H9 (cell line): Measurements from ENCODE around the gene CSNK1A1. TPM values are rescaled to one million over a fixed set of nuclear protein-coding genes. Genes with fewer than 3 reads are reported as not detected.

ENCODE experiments used
- DNase-seq: peaks from one replicate; pipeline ENCODE4 v3.0.0-alpha.2; 2017
- H2AFZ ChIP-seq: one replicate; pipeline ENCODE4 v1.6.1; 2013; ENCODE audit warnings: mild to moderate bottlenecking, low read length, control low read depth, moderate library complexity
- H2AK5ac ChIP-seq: 2 replicates; pipeline ENCODE4 v1.6.1; 2013; ENCODE audit warnings: low read length, control low read depth, mixed read lengths; ENCODE audit not compliant: insufficient read length
- H2BK120ac ChIP-seq: one replicate; pipeline ENCODE4 v1.6.1; 2013; ENCODE audit warnings: low read depth, mild to moderate bottlenecking, low read length, control low read depth, inconsistent platforms; ENCODE audit not compliant: poor library complexity, severe bottlenecking
- H2BK12ac ChIP-seq: 2 replicates; pipeline ENCODE4 v1.6.1; 2013; ENCODE audit warnings: low read length, control low read depth, mixed read lengths, low read depth; ENCODE audit not compliant: insufficient read length
- H2BK15ac ChIP-seq: 2 replicates; pipeline ENCODE4 v1.6.1; 2013; ENCODE audit warnings: low read depth, low read length, control low read depth
- H2BK20ac ChIP-seq: one replicate; pipeline ENCODE4 v1.6.1; 2013; ENCODE audit warnings: low read depth, mild to moderate bottlenecking, low read length, control low read depth, inconsistent platforms; ENCODE audit not compliant: poor library complexity, severe bottlenecking
- H2BK5ac ChIP-seq: 2 replicates; pipeline ENCODE4 v1.6.1; 2013; ENCODE audit warnings: low read length, control low read depth, mixed read lengths; ENCODE audit not compliant: insufficient read length
- H3K14ac ChIP-seq: 2 replicates; pipeline ENCODE4 v1.6.1; 2013; ENCODE audit warnings: low read length, control low read depth; ENCODE audit not compliant: insufficient read depth
- H3K18ac ChIP-seq: 2 replicates; pipeline ENCODE4 v1.6.1; 2013; ENCODE audit warnings: low read depth, mild to moderate bottlenecking, mixed read lengths, low read length, control low read depth; ENCODE audit not compliant: insufficient read length
- H3K23ac ChIP-seq: 2 replicates; pipeline ENCODE4 v1.6.1; 2013; ENCODE audit warnings: low read length, control low read depth, mixed read lengths, low read depth; ENCODE audit not compliant: insufficient read length
- H3K23me2 ChIP-seq: 2 replicates; pipeline ENCODE4 v1.6.1; 2013; ENCODE audit warnings: low read depth, mild to moderate bottlenecking, mixed read lengths, low read length, control low read depth; ENCODE audit not compliant: insufficient read length, poor library complexity, severe bottlenecking
- H3K27ac ChIP-seq: 2 replicates; pipeline ENCODE4 v1.5.1; 2013; ENCODE audit warnings: low read length, control low read depth, mixed read lengths, low read depth; ENCODE audit not compliant: insufficient read length
- H3K27me3 ChIP-seq: 2 replicates; pipeline ENCODE4 v1.6.1; 2013; ENCODE audit warnings: low read length, control low read depth, inconsistent platforms; ENCODE audit not compliant: insufficient read depth
- H3K4ac ChIP-seq: 2 replicates; pipeline ENCODE4 v1.6.1; 2013; ENCODE audit warnings: low read depth, mild to moderate bottlenecking, control low read depth, inconsistent platforms, low read length, moderate library complexity
- H3K4me1 ChIP-seq: 2 replicates; pipeline ENCODE4 v1.6.1; 2013; ENCODE audit warnings: low read length, control low read depth, inconsistent platforms; ENCODE audit not compliant: insufficient read depth
- H3K4me2 ChIP-seq: 2 replicates; pipeline ENCODE4 v1.6.1; 2013; ENCODE audit warnings: low read length, control low read depth, mixed read lengths; ENCODE audit not compliant: insufficient read length, insufficient read depth
- H3K56ac ChIP-seq: 2 replicates; pipeline ENCODE4 v1.6.1; 2013; ENCODE audit warnings: low read depth, mild to moderate bottlenecking, mixed read lengths, low read length, control low read depth; ENCODE audit not compliant: insufficient read length
- H3K79me1 ChIP-seq: 2 replicates; pipeline ENCODE4 v1.6.1; 2013; ENCODE audit warnings: low read depth, mild to moderate bottlenecking, moderate library complexity, low read length, control low read depth, inconsistent platforms; ENCODE audit not compliant: insufficient read depth, poor library complexity, severe bottlenecking
- H3K79me2 ChIP-seq: 2 replicates; pipeline ENCODE4 v1.6.1; 2013; ENCODE audit warnings: low read length, control low read depth, inconsistent platforms; ENCODE audit not compliant: insufficient read depth
- H3K9ac ChIP-seq: 2 replicates; pipeline ENCODE4 v1.6.1; 2013; ENCODE audit warnings: low read length, control low read depth, mixed read lengths; ENCODE audit not compliant: insufficient read length; ENCODE audit errors: extremely low read depth
- H3K9me3 ChIP-seq: one replicate; pipeline ENCODE4 v1.6.1; 2013; ENCODE audit warnings: low read depth, low read length, inconsistent platforms; ENCODE audit not compliant: control insufficient read depth
- H3T11ph ChIP-seq: one replicate; pipeline ENCODE4 v1.6.1; 2013; ENCODE audit warnings: mild to moderate bottlenecking, low read length, control low read depth, inconsistent platforms
- H4K20me1 ChIP-seq: one replicate; pipeline ENCODE4 v1.6.1; 2013; ENCODE audit not compliant: control insufficient read depth, insufficient read length, insufficient read depth
- H4K5ac ChIP-seq: 2 replicates; pipeline ENCODE4 v1.6.1; 2013; ENCODE audit warnings: low read depth, mild to moderate bottlenecking, mixed read lengths, low read length, control low read depth; ENCODE audit not compliant: insufficient read length
- H4K8ac ChIP-seq: replicated peaks from 2 replicates; pipeline ENCODE4 v1.6.1; 2013; ENCODE audit warnings: low read length, control low read depth, mixed read lengths, low read depth; ENCODE audit not compliant: insufficient read length
- H4K91ac ChIP-seq: 2 replicates; pipeline ENCODE4 v1.6.1; 2013; ENCODE audit warnings: low read depth, mild to moderate bottlenecking, moderate library complexity, mixed read lengths, low read length, control low read depth; ENCODE audit not compliant: insufficient read length
- H3K27ac Mint-ChIP-seq, 3 experiments: 2 replicates in 2 of 3; 3 replicates in 1 of 3; pipeline ENCODE4 v1.8.0; 2020 to 2021; ENCODE audit warnings: mixed read lengths in 3 of 3, mild to moderate bottlenecking in 1 of 3, moderate library complexity in 1 of 3
- H3K27me3 Mint-ChIP-seq: 2 replicates; pipeline ENCODE4 v1.8.0; 2021; ENCODE audit warnings: low read depth, mild to moderate bottlenecking, moderate library complexity, mixed read lengths
- H3K36me3 Mint-ChIP-seq, 3 experiments: 2 replicates in 2 of 3; 3 replicates in 1 of 3; pipeline ENCODE4 v1.8.0; 2020 to 2021; ENCODE audit warnings: low read depth in 3 of 3, mixed read lengths in 3 of 3; ENCODE audit not compliant: insufficient read depth in 1 of 3
- H3K4me1 Mint-ChIP-seq, 2 experiments: 2 replicates each; pipeline ENCODE4 v1.8.0; 2020; ENCODE audit warnings: mixed read lengths in 2 of 2
- H3K4me3 Mint-ChIP-seq, 2 experiments: 2 replicates in 1 of 2; 3 replicates in 1 of 2; pipeline ENCODE4 v1.8.0; 2020 to 2021; ENCODE audit warnings: mild to moderate bottlenecking in 2 of 2, mixed read lengths in 2 of 2, moderate library complexity in 1 of 2
- H3K9me3 Mint-ChIP-seq, 2 experiments: 2 replicates in 1 of 2; 3 replicates in 1 of 2; pipeline ENCODE4 v1.8.0; 2020; ENCODE audit warnings: mild to moderate bottlenecking in 2 of 2, mixed read lengths in 2 of 2, moderate library complexity in 1 of 2
- WGBS: extraction: QIAGEN DNeasy Blood & Tissue Kit; methylation state at CpG from one replicate; pipeline ENCODE4 v1.1.7; 2013; ENCODE audit warnings: missing lambda C conversion rate, low lambda C conversion rate, mixed read lengths; ENCODE audit not compliant: insufficient read length; ENCODE audit errors: extremely low coverage; 5-methylcytosine and 5-hydroxymethylcytosine counted together
- total RNA-seq: library from RNA; stranded (reverse); gene quantifications from 2 replicates; pipeline ENCODE4 v1.2.1, GENCODE V29; 2021
- TF ChIP-seq, protein P1 (sequence below): fragments of 200-600 bp; sonication (generic); conservative IDR thresholded peaks from 3 replicates; pipeline ENCODE4 v1.8.0; 2021; ENCODE audit warnings: antibody characterized with exemption, mild to moderate bottlenecking

CSNK1A1 gene
- total RNA-seq, 1 experiment from 2014 or later = 310 TPM

DNA sequence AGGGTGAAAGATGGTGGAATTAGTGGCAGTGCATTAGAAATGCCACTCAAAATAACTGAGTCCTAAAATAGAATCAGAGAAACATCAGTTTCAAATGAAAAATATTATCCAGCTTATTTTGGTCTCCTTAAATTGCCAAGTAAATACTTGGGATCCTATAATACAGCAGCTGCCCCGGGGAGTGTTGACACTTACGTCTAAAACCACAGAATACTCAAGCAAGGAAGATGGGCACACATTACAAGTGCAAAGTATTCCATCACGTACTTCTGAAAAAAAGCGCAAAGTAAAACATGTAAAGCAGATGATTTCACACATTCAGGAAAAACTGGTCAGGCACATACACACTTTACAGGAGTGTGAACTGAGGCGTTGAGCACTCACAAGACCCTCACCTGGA is 27.7 kb upstream of the CSNK1A1 start:
- Histone ChIP-seq H3K79me2 (no peaks in the 10 kb centered on the region; the same call in 1 of the 2 replicates), H3K79me1 (no peaks in the 10 kb centered on the region), H3K4ac (no peak overlapping the region), H3K27ac (no peak overlapping the region), H3K18ac (no peak overlapping the region), H4K91ac (no peak overlapping the region), H2AK5ac (no peak overlapping the region), H2BK120ac (no peak overlapping the region), H3K4me2 (no peak overlapping the region), H3K14ac (no peak overlapping the region), H2BK12ac (no peak overlapping the region), H3K9ac (no peak overlapping the region), H4K8ac (no peak overlapping the region), H4K5ac (no peak overlapping the region), H3K23me2 (peaks cover 8% of the 10 kb centered on the region), H3T11ph (no peak overlapping the region), H2BK5ac (no peak overlapping the region), H3K23ac (no peak overlapping the region), H3K4me1 (no peaks in the 10 kb centered on the region), H3K27me3 (peaks cover 3% of the 10 kb centered on the region), H2BK20ac (no peak overlapping the region), H3K9me3 (no peaks in the 10 kb centered on the region), H4K20me1 (no peaks in the 10 kb centered on the region), H2AFZ (no peak overlapping the region), H2BK15ac (no peak overlapping the region), H3K56ac (no peak overlapping the region)
- peaks cover 14 to 16% of the 10 kb centered on the region in 2 experiments for H3K4me1 Mint-ChIP-seq
- no CpG with 5 or more reads among the region's 5 CpGs for WGBS
- no peak overlapping the region for H3K27ac Mint-ChIP-seq
- H3K27me3 Mint-ChIP-seq = peaks cover 47% of the 10 kb centered on the region
- H3K36me3 Mint-ChIP-seq = no peaks in the 10 kb centered on the region
- no peak for DNase-seq
- H3K9me3 Mint-ChIP-seq = no peaks in the 10 kb centered on the region
- TF ChIP-seq, protein P1, sequence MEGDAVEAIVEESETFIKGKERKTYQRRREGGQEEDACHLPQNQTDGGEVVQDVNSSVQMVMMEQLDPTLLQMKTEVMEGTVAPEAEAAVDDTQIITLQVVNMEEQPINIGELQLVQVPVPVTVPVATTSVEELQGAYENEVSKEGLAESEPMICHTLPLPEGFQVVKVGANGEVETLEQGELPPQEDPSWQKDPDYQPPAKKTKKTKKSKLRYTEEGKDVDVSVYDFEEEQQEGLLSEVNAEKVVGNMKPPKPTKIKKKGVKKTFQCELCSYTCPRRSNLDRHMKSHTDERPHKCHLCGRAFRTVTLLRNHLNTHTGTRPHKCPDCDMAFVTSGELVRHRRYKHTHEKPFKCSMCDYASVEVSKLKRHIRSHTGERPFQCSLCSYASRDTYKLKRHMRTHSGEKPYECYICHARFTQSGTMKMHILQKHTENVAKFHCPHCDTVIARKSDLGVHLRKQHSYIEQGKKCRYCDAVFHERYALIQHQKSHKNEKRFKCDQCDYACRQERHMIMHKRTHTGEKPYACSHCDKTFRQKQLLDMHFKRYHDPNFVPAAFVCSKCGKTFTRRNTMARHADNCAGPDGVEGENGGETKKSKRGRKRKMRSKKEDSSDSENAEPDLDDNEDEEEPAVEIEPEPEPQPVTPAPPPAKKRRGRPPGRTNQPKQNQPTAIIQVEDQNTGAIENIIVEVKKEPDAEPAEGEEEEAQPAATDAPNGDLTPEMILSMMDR = no peak
- no peak overlapping the region for H3K4me3 Mint-ChIP-seq
